Measurements from ENCODE around the gene COP1. TPM values are rescaled to one million over a fixed set of nuclear protein-coding genes. Genes with fewer than 3 reads are reported as not detected.

Gene COP1
- total and polyA plus RNA-seq, 2 of the 8 experiments (the other 6 are each of a cell fraction or from before 2014, with no cell fraction given), result 26.2 to 44.9 TPM

DNA sequence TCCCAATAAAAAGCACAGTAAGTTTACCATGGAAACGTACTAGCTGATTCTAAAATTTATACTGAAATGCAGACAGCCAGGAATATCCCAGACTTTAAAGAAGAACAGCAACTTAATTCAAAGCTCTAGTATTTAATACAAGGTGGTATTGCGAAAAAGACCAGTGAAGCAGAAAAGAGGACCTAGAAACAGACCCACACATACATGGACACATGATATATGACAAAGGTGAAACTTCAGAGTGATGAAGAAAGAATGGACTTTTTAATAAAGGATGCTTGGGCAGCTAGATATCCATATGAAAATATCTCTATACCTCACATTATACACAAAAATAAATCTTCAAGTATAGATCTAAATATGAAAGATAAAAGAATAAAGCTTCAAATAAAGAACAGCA, 62.6 kb downstream of the COP1 start:
- Histone ChIP-seq H3K9ac (replicated peaks in 1 of 4; ENCODE audit: extremely low read depth in 1 of 4, low read depth in 3 of 4, low read length in 3 of 4) (no peak overlapping the region), H3K4me1 (replicated peaks in 1 of 4; ENCODE audit: control insufficient read depth in 3 of 4, insufficient read depth in 4 of 4, low read length in 3 of 4) (no peaks in the 10 kb centered on the region), H3K18ac (ENCODE audit: extremely low read depth, low read length) (no peak overlapping the region), H4K91ac (replicated peaks; ENCODE audit: insufficient read length, low read length) (no peak overlapping the region), H2BK15ac (ENCODE audit: low read length) (no peak overlapping the region), H4K8ac (ENCODE audit: extremely low read depth, insufficient read depth, low read length) (no peak overlapping the region), H3K4me3 (ENCODE audit: extremely low read depth in 1 of 4, insufficient read depth in 2 of 4, low read depth in 3 of 4, low read length in 4 of 4) (no peak overlapping the region), H2BK20ac (ENCODE audit: low read length) (no peak overlapping the region), H3K4ac (replicated peaks; ENCODE audit: insufficient read length, low read depth, low read length) (no peak overlapping the region), H3K4me2 (ENCODE audit: insufficient read depth in 1 of 2, low read depth in 2 of 2, low read length in 2 of 2) (no peak overlapping the region), H3K27ac (ENCODE audit: low read depth, low read length) (no peak overlapping the region), H3K56ac (replicated peaks; ENCODE audit: insufficient read length, low read depth, low read length) (no peak overlapping the region), H4K5ac (ENCODE audit: insufficient read length, low read depth, low read length) (no peak overlapping the region), H3K36me3 (ENCODE audit: control insufficient read depth in 2 of 4, insufficient read depth in 4 of 4, low read length in 3 of 4) (peaks cover 0 to 4% (median 0%) of the 10 kb centered on the region in 4 experiments; a peak in 2 of 8 replicates), H3K27me3 (replicated peaks in 1 of 4; ENCODE audit: control insufficient read depth in 3 of 4, extremely low read depth in 1 of 4, insufficient read depth in 3 of 4, low read length in 3 of 4) (no peaks in the 10 kb centered on the region), H2BK12ac (ENCODE audit: low read depth, low read length) (no peak overlapping the region), H2AK5ac (ENCODE audit: low read depth, low read length) (no peak overlapping the region), H3K79me2 (ENCODE audit: control insufficient read depth in 1 of 2, insufficient read depth in 2 of 2, low read length in 2 of 2) (peaks cover 0 to 43% of the 10 kb centered on the region in 2 experiments; a peak in 2 of 4 replicates), H2AFZ (ENCODE audit: low read length) (no peak overlapping the region), H2BK120ac (replicated peaks; ENCODE audit: low read depth, low read length) (no peak overlapping the region), H2BK5ac (ENCODE audit: low read depth, low read length) (no peak overlapping the region), H3K23ac (ENCODE audit: insufficient read length) (no peak overlapping the region), H3K79me1 (ENCODE audit: low read depth, low read length) (no peaks in the 10 kb centered on the region; the same call in 1 of the 2 replicates), H3K14ac (ENCODE audit: insufficient read length) (no peak overlapping the region), H3K23me2 (ENCODE audit: low read depth, low read length) (no peaks in the 10 kb centered on the region), H4K20me1 (replicated peaks in 1 of 2; ENCODE audit: control insufficient read depth in 1 of 2, insufficient read depth in 2 of 2, low read length in 2 of 2) (peaks cover 0 to under 1% of the 10 kb centered on the region in 2 experiments), H3K9me3 (ENCODE audit: insufficient read depth in 2 of 2, low read depth in 1 of 2, low read length in 1 of 2) (no peaks in the 10 kb centered on the region)
- WGBS, 2 experiments (ENCODE audit: extremely low coverage in 1 of 2, insufficient coverage in 1 of 2, insufficient read length in 1 of 2, insufficient replicate concordance in 2 of 2, low coverage in 1 of 2, low lambda C conversion rate in 2 of 2, missing lambda C conversion rate in 1 of 2), result 98% methylated on average over 2 of the region's 2 CpGs; no CpG with 5 or more reads in 1 of the 2 experiments
- DNase-seq (ENCODE audit: low read depth in 1 of 2, low spot score in 2 of 2), result no peak
- ChIA-PET POLR2A (ENCODE audit: partially characterized antibody) (no interaction called here), CTCF (ENCODE audit: partially characterized antibody) (no interaction called here)
- FAIRE-seq, result no peak
- TF ChIP-seq, protein P1, sequence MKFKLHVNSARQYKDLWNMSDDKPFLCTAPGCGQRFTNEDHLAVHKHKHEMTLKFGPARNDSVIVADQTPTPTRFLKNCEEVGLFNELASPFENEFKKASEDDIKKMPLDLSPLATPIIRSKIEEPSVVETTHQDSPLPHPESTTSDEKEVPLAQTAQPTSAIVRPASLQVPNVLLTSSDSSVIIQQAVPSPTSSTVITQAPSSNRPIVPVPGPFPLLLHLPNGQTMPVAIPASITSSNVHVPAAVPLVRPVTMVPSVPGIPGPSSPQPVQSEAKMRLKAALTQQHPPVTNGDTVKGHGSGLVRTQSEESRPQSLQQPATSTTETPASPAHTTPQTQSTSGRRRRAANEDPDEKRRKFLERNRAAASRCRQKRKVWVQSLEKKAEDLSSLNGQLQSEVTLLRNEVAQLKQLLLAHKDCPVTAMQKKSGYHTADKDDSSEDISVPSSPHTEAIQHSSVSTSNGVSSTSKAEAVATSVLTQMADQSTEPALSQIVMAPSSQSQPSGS (IDR thresholded peaks at IDR 0.05; ENCODE audit: low read length), result no peak
- no peak for TF ChIP-seq TCF12 (IDR thresholded peaks at IDR 0.05; ENCODE audit: low read depth, low read length)
- no peak for TF ChIP-seq CTBP2 (IDR thresholded peaks at IDR 0.05; ENCODE audit: borderline replicate concordance, insufficient read depth, insufficient read length, low read length)
